A549 (cell line): Measurements from ENCODE around the gene ADAMTS2. TPM values are rescaled to one million over a fixed set of nuclear protein-coding genes. Genes with fewer than 3 reads are reported as not detected.

ENCODE experiments used
- ATAC-seq, 2 experiments: fragments of 200-7000 bp in 1 of 2; fragments of >200 bp in 1 of 2; cut with Nextera tagmentation in 1 of 2; cut with Tn5 transposase in 1 of 2; 3 replicates each; pipeline versions ENCODE4 v1.8.0 to v1.9.1; 2018 to 2020; ENCODE audit warnings: mild to moderate bottlenecking in 1 of 2, moderate library complexity in 1 of 2
- CTCF ChIA-PET: fragments of 300-600 bp; sonication (Branson Sonifier 250); formaldehyde crosslinking; extraction: SDS; loops from one replicate; lab custom pipeline; 2021; ENCODE audit warnings: antibody characterized with exemption, inconsistent platforms; lab: Yijun Ruan, JAX
- POLR2A ChIA-PET: fragments of 350-600 bp; formaldehyde crosslinking; extraction: SDS; loops from one replicate; lab custom pipeline; 2021; ENCODE audit warnings: antibody characterized with exemption, inconsistent platforms; lab: Yijun Ruan, JAX
- DNase-seq, 2 experiments: peaks; one replicate each; pipeline versions ENCODE4 v3.0.0 to v3.0.0-alpha.2; 2011 to 2016; ENCODE audit warnings: low read depth in 1 of 2, low spot score in 1 of 2
- FAIRE-seq: peaks from 2 replicates; lab custom pipeline; 2011; peaks lifted over from hg19 to GRCh38; lab: Jason Lieb, UNC
- H3K27ac ChIP-seq, 2 experiments: fragments of >200 bp; sonication (Bioruptor Twin); formaldehyde crosslinking; 3 replicates each; pipeline ENCODE4 v1.5.1; 2016 to 2017
- H3K4me1 ChIP-seq: fragments of >200 bp; sonication (Bioruptor Twin); formaldehyde crosslinking; 3 replicates; pipeline ENCODE4 v1.6.1; 2016
- H3K4me2 ChIP-seq: fragments of >200 bp; sonication (Bioruptor Twin); formaldehyde crosslinking; 3 replicates; pipeline ENCODE4 v1.6.1; 2016
- H3K4me3 ChIP-seq: fragments of >200 bp; sonication (Bioruptor Twin); formaldehyde crosslinking; 3 replicates; pipeline ENCODE4 v1.5.1; 2016
- H3K9me3 ChIP-seq: fragments of >200 bp; sonication (Bioruptor Twin); formaldehyde crosslinking; 3 replicates; pipeline ENCODE4 v1.6.1; 2016
- CBX2 ChIP-seq: fragments of 200-600 bp; sonication (generic); IDR thresholded peaks from 2 replicates; pipeline ENCODE4 v1.6.1; 2016; ENCODE audit warnings: low read depth, mild to moderate bottlenecking, borderline replicate concordance
- CTCF ChIP-seq: fragments of >200 bp; sonication (Bioruptor Twin); formaldehyde crosslinking; IDR thresholded peaks from 3 replicates; pipeline ENCODE4 v1.5.1; 2016
- FOSL2 ChIP-seq, 2 experiments: fragments of 450-650 bp in 1 of 2; fragments of >200 bp in 1 of 2; sonication (Bioruptor Twin) in 1 of 2; formaldehyde crosslinking; IDR thresholded peaks; 2 replicates each; pipeline versions ENCODE4 v1.5.0 to v1.6.1; 2016 to 2020; ENCODE audit warnings: mild to moderate bottlenecking in 1 of 2, moderate library complexity in 1 of 2
- FOXS1 ChIP-seq: fragments of 250-450 bp; sonication (Bioruptor Pico); IDR thresholded peaks from 2 replicates; pipeline ENCODE4 v1.5.0; 2020; ENCODE audit warnings: mild to moderate bottlenecking, moderate library complexity
- HOXA7 ChIP-seq: fragments of 250-450 bp; sonication (Bioruptor Pico); IDR thresholded peaks from 2 replicates; pipeline ENCODE4 v1.5.0; 2020; ENCODE audit warnings: mild to moderate bottlenecking, moderate library complexity
- HOXB13 ChIP-seq: fragments of 250-450 bp; sonication (Bioruptor Pico); IDR thresholded peaks from 2 replicates; pipeline ENCODE4 v1.5.0; 2020; ENCODE audit warnings: low read depth, mild to moderate bottlenecking, moderate library complexity
- HOXB5 ChIP-seq: fragments of 250-450 bp; sonication (Bioruptor Pico); IDR thresholded peaks from 2 replicates; pipeline ENCODE4 v1.5.0; 2020; ENCODE audit warnings: mild to moderate bottlenecking, moderate library complexity
- KDM5A ChIP-seq: fragments of 200-600 bp; sonication (generic); IDR thresholded peaks from 2 replicates; pipeline ENCODE4 v1.6.1; 2016; ENCODE audit warnings: antibody characterized with exemption, mild to moderate bottlenecking
- MAFK ChIP-seq: fragments of 450-650 bp; IDR thresholded peaks from 2 replicates; pipeline ENCODE4 v1.6.1; 2014; ENCODE audit not compliant: partially characterized antibody
- MYC ChIP-seq: IDR thresholded peaks from 2 replicates; pipeline ENCODE4 v1.6.1; 2012; ENCODE audit warnings: mild to moderate bottlenecking, inconsistent platforms, low read length, improper control_type of control experiment, borderline replicate concordance
- NR3C1 ChIP-seq: fragments of >200 bp; sonication (Bioruptor Twin); formaldehyde crosslinking; IDR thresholded peaks from 3 replicates; pipeline ENCODE4 v1.6.1; 2017
- PHF8 ChIP-seq: fragments of 200-600 bp; sonication (generic); IDR thresholded peaks from 2 replicates; pipeline ENCODE4 v1.6.1; 2016; ENCODE audit warnings: low read depth, mild to moderate bottlenecking, antibody characterized with exemption, moderate library complexity, borderline replicate concordance
- POLR2AphosphoS2 ChIP-seq: conservative IDR thresholded peaks from 2 replicates; pipeline ENCODE4 v1.6.1; 2012; ENCODE audit warnings: low read length, improper control_type of control experiment, inconsistent platforms
- RARB ChIP-seq: fragments of 250-450 bp; sonication (Bioruptor Pico); IDR thresholded peaks from 2 replicates; pipeline ENCODE4 v1.8.0; 2021; ENCODE audit warnings: mild to moderate bottlenecking, moderate library complexity
- RFX5 ChIP-seq: fragments of 450-650 bp; IDR thresholded peaks from 2 replicates; pipeline ENCODE4 v1.7.1; 2014; ENCODE audit warnings: antibody characterized with exemption, mild to moderate bottlenecking, moderate library complexity
- SMC3 ChIP-seq: fragments of >200 bp; sonication (Bioruptor Twin); formaldehyde crosslinking; IDR thresholded peaks from 3 replicates; pipeline ENCODE4 v1.6.1; 2018; ENCODE audit warnings: inconsistent platforms
- USF2 ChIP-seq: fragments of 450-650 bp; IDR thresholded peaks from 2 replicates; pipeline ENCODE4 v1.6.1; 2014; ENCODE audit warnings: antibody characterized with exemption
- ZFP36 ChIP-seq: fragments of 450-650 bp; IDR thresholded peaks from 2 replicates; pipeline ENCODE4 v1.6.1; 2014; ENCODE audit warnings: borderline replicate concordance; ENCODE audit not compliant: partially characterized antibody
- ZNF302 ChIP-seq: fragments of 250-450 bp; sonication (Bioruptor Pico); IDR thresholded peaks from 2 replicates; pipeline ENCODE4 v1.9.0; 2021; ENCODE audit warnings: inconsistent platforms, mild to moderate bottlenecking, moderate library complexity
- ZSCAN20 ChIP-seq: fragments of 250-450 bp; sonication (Bioruptor Pico); IDR thresholded peaks from 2 replicates; pipeline ENCODE4 v1.8.0; 2022; ENCODE audit warnings: mild to moderate bottlenecking, moderate library complexity
- WGBS: methylation state at CpG from one replicate; pipeline ENCODE4 v1.1.6; 2017; ENCODE audit errors: missing lambda C conversion rate; 5-methylcytosine and 5-hydroxymethylcytosine counted together
- polyA plus RNA-seq, 4 experiments: library from polyadenylated mRNA; depleted of rRNA in 3 of 4; stranded (reverse); fragments of >200 nt; fragmentation: RNase III in 1 of 4; extraction: RNeasy Plus Mini Kit Qiagen cat#74134 plus additional on column Dnase treatment in 1 of 4; gene quantifications; 2 replicates in 3 of 4; 3 replicates in 1 of 4; pipeline ENCODE4 v1.2.3, GENCODE V29; 2011 to 2017
- TF ChIP-seq, protein P1 (sequence below): fragments of 250-450 bp; sonication (Bioruptor Pico); IDR thresholded peaks from 2 replicates; pipeline ENCODE4 v1.5.0; 2020; ENCODE audit warnings: low read depth, mild to moderate bottlenecking, moderate library complexity
- TF ChIP-seq, protein P2 (sequence below): IDR thresholded peaks from 2 replicates; pipeline ENCODE4 v1.6.1; 2012

Gene ADAMTS2
- polyA plus RNA-seq, 2 of the 4 experiments (the other 2 are of a cell fraction), result not detected

DNA sequence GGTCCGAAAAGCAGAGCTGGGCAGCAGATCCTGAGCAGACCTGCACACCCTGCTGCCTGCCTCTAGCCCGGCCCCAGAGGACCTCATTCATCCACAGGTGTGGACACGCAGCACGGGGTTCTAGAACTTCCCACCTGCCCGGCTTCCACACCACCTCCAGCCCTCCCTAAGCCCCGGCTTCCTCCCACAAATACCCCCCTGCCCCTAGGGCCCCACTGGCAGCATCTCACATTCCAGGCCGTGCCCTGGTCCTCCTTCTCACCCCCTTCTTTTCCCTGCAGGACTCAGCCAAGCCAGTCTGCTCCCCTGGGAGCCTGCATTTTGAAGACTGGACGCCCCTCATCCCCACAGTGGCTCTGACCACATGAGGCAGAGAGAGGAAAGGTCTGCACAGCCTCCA is 138.9 kb downstream of the ADAMTS2 start:
- FAIRE-seq (no peak), ATAC-seq (no peak), DNase-seq (no peak)
- no peak overlapping the region for H3K4me3 ChIP-seq
- ChIA-PET POLR2A (no interaction called here), CTCF (no interaction called here)
- H3K9me3 ChIP-seq, result peaks cover 13% of the 10 kb centered on the region; the same call in 2 of the 3 replicates
- no peak overlapping the region for H3K4me2 ChIP-seq
- no peak for TF ChIP-seq KDM5A
- TF ChIP-seq ZFP36, result no peak
- TF ChIP-seq ZNF302 (CRISPR knock-in tag), result no peak
- no peak for TF ChIP-seq CBX2
- WGBS, result 21% methylated on average over 8 of the region's 8 CpGs
- H3K4me1 ChIP-seq, result no peaks in the 10 kb centered on the region
- H3K27ac ChIP-seq, result no peak overlapping the region

GRCh38 chr5:179205277-179205676 is 140.0 kb downstream of the ADAMTS2 start:
- peaks cover 10% of the 10 kb centered on the region for H3K9me3 ChIP-seq
- no peak overlapping the region for H3K4me3 ChIP-seq
- H3K4me2 ChIP-seq, result no peak overlapping the region
- ChIA-PET POLR2A (no interaction called here), CTCF (no interaction called here)
- DNase-seq (no peak), FAIRE-seq (no peak), ATAC-seq (no peak)
- TF ChIP-seq MYC (no peak), RFX5 (no peak), MAFK (no peak), HOXB5 (CRISPR knock-in tag) (no peak), KDM5A (no peak), FOSL2 (IDR thresholded peaks at IDR 0.05) (no peak), FOSL2 (CRISPR knock-in tag; IDR thresholded peaks at IDR 0.05) (no peak), HOXB13 (no peak), RARB (no peak)
- TF ChIP-seq, protein P1, sequence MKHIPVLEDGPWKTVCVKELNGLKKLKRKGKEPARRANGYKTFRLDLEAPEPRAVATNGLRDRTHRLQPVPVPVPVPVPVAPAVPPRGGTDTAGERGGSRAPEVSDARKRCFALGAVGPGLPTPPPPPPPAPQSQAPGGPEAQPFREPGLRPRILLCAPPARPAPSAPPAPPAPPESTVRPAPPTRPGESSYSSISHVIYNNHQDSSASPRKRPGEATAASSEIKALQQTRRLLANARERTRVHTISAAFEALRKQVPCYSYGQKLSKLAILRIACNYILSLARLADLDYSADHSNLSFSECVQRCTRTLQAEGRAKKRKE (CRISPR knock-in tag), result no peak
- H3K27ac ChIP-seq, result no peak overlapping the region
- H3K4me1 ChIP-seq, result no peaks in the 10 kb centered on the region
- WGBS, result 54% methylated on average over 12 of the region's 12 CpGs

- no peak overlapping the region for H3K4me2 ChIP-seq
- CTCF ChIA-PET, result no interaction called here
- peaks cover 12% of the 10 kb centered on the region for H3K9me3 ChIP-seq
- no peak for ATAC-seq
- TF ChIP-seq HOXB13 (no peak), CTCF (no peak)
- TF ChIP-seq, all 56 proteins: peak for 0
- no peak overlapping the region for H3K4me3 ChIP-seq
- H3K4me1 ChIP-seq, result no peaks in the 10 kb centered on the region
- FAIRE-seq (no peak), DNase-seq (no peak)
- no peak overlapping the region for H3K27ac ChIP-seq
- POLR2A ChIA-PET, result no interaction called here
- WGBS, result 39% methylated on average over 21 of the region's 21 CpGs
Observed at GRCh38 chr5:179204572-179204971, 140.7 kb downstream of the ADAMTS2 start.

DNA sequence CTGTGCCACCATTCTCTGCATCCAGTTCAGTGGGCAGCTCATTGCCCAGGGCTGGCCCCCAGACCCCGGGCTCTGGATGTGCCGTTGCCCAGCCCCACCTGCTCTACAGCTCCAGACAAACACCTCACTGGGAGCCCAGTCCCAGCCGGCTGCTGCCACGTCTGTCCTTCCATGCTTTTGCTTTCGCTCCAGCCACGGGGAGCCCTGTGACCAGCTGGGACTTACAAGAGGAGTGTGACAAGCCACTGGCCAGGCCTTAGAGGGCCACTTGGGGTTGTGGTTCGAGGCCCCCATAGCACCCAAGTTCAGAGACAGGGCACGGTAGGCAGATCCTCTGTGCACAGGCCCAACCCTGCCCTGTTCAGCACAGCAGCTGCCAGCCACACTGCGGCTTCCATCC is 142.0 kb downstream of the ADAMTS2 start:
- WGBS, result 46% methylated on average over 9 of the region's 9 CpGs
- no peak for FAIRE-seq
- H3K4me3 ChIP-seq, result no peak overlapping the region
- no peak overlapping the region for H3K27ac ChIP-seq
- no peaks in the 10 kb centered on the region for H3K4me1 ChIP-seq
- DNase-seq, result no peak
- H3K9me3 ChIP-seq, result peaks cover 12% of the 10 kb centered on the region
- H3K4me2 ChIP-seq, result no peak overlapping the region
- TF ChIP-seq USF2 (no peak), ZSCAN20 (CRISPR knock-in tag) (no peak), NR3C1 (no peak), HOXA7 (no peak), FOXS1 (no peak), PHF8 (no peak), SMC3 (no peak), POLR2AphosphoS2 (no peak)
- TF ChIP-seq, protein P2, sequence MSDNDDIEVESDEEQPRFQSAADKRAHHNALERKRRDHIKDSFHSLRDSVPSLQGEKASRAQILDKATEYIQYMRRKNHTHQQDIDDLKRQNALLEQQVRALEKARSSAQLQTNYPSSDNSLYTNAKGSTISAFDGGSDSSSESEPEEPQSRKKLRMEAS, result no peak
- no peak for ATAC-seq
- CTCF ChIA-PET, result no interaction called here
- POLR2A ChIA-PET, result no interaction called here
